ENCODE results near the gene ZC3H18.

DNA sequence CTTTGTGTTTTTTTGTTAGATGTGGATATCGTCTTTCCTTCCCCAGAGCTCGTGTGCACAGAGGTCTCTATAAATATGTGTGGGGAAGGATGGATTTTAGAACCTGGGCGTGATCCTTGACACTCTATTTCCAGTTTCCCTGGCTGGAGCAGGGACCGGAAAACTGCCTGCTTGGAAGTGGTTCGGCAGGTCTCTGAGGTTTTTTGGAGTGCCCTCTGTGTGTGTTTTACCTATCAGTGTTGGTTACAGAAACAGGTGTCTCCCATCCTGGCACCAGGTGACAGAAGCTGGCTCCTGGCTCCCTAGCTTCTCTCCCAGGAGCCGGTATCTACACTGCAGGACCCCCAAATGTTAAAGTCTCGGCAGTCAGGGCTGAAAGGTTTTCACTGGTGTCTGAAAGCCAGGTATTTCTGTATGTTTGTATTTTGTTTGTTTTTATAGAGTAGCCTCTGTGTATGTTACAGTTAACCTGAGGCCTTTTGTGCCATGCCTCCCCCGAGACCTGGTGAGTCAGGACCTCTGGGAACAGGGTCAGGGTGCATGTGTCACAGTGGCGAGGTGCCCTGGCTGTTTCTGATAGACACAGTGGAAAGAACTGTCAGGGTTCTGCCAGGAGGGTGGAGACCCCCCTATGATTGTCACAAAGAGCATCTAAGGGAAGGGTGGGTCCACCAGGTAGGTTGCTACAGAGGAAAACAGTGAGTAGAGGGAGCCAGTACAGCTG is 31.3 kb downstream of the ZC3H18 start:
- TF ChIP-seq EZH2 (IDR thresholded peaks at IDR 0.05) (no peak), SP1 (IDR thresholded peaks at IDR 0.05; ENCODE audit: low read depth) (no peak), POLR2AphosphoS5 (IDR thresholded peaks at IDR 0.05; ENCODE audit: low read depth, low read length) (no peak), POLR2A (IDR thresholded peaks at IDR 0.05; ENCODE audit: borderline replicate concordance, extremely low read depth, insufficient read depth, insufficient read length) (no peak), FOSL1 (IDR thresholded peaks at IDR 0.05; ENCODE audit: low read depth) (no peak), EZH2phosphoT487 (IDR thresholded peaks at IDR 0.05; ENCODE audit: borderline replicate concordance) (no peak), ZFX (IDR thresholded peaks at IDR 0.05) (no peak)
- TF ChIP-seq, protein P1, sequence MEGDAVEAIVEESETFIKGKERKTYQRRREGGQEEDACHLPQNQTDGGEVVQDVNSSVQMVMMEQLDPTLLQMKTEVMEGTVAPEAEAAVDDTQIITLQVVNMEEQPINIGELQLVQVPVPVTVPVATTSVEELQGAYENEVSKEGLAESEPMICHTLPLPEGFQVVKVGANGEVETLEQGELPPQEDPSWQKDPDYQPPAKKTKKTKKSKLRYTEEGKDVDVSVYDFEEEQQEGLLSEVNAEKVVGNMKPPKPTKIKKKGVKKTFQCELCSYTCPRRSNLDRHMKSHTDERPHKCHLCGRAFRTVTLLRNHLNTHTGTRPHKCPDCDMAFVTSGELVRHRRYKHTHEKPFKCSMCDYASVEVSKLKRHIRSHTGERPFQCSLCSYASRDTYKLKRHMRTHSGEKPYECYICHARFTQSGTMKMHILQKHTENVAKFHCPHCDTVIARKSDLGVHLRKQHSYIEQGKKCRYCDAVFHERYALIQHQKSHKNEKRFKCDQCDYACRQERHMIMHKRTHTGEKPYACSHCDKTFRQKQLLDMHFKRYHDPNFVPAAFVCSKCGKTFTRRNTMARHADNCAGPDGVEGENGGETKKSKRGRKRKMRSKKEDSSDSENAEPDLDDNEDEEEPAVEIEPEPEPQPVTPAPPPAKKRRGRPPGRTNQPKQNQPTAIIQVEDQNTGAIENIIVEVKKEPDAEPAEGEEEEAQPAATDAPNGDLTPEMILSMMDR (IDR thresholded peaks at IDR 0.05 in 2 of 3, conservative IDR thresholded peaks at IDR 0.05 in 1 of 3; ENCODE audit: borderline replicate concordance in 1 of 3, insufficient read depth in 1 of 3, low read depth in 2 of 3, low read length in 2 of 3) = no peak
- TF ChIP-seq, protein P2, sequence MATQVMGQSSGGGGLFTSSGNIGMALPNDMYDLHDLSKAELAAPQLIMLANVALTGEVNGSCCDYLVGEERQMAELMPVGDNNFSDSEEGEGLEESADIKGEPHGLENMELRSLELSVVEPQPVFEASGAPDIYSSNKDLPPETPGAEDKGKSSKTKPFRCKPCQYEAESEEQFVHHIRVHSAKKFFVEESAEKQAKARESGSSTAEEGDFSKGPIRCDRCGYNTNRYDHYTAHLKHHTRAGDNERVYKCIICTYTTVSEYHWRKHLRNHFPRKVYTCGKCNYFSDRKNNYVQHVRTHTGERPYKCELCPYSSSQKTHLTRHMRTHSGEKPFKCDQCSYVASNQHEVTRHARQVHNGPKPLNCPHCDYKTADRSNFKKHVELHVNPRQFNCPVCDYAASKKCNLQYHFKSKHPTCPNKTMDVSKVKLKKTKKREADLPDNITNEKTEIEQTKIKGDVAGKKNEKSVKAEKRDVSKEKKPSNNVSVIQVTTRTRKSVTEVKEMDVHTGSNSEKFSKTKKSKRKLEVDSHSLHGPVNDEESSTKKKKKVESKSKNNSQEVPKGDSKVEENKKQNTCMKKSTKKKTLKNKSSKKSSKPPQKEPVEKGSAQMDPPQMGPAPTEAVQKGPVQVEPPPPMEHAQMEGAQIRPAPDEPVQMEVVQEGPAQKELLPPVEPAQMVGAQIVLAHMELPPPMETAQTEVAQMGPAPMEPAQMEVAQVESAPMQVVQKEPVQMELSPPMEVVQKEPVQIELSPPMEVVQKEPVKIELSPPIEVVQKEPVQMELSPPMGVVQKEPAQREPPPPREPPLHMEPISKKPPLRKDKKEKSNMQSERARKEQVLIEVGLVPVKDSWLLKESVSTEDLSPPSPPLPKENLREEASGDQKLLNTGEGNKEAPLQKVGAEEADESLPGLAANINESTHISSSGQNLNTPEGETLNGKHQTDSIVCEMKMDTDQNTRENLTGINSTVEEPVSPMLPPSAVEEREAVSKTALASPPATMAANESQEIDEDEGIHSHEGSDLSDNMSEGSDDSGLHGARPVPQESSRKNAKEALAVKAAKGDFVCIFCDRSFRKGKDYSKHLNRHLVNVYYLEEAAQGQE (IDR thresholded peaks at IDR 0.05; ENCODE audit: low read depth) = no peak
- TF ChIP-seq, protein P3, sequence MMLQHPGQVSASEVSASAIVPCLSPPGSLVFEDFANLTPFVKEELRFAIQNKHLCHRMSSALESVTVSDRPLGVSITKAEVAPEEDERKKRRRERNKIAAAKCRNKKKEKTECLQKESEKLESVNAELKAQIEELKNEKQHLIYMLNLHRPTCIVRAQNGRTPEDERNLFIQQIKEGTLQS (IDR thresholded peaks at IDR 0.05) = no peak
